ENCODE data around the gene KRTAP5-6.
"Not testable (repeated sequence)": the region's sequence is repeated elsewhere in the genome, so short reads cannot be mapped to it uniquely, and the experiment has no call there.

Gene KRTAP5-6

GRCh38 chr11:1683904-1684572, 13.0 kb upstream of the KRTAP5-6 start:
- DNase-seq = not testable (repeated sequence)

GRCh38 chr11:1684886-1685874, 11.8 kb upstream of the KRTAP5-6 start:
- DNase-seq = not testable (repeated sequence)

- DNase-seq = not testable (repeated sequence)
These were observed 10.8 kb upstream of the KRTAP5-6 start for GRCh38 chr11:1686220-1686619.

GRCh38 chr11:1688336-1688947, 8.6 kb upstream of the KRTAP5-6 start:
- not testable (repeated sequence) for DNase-seq

- DNase-seq = not testable (repeated sequence)
These were observed 7.5 kb upstream of the KRTAP5-6 start for GRCh38 chr11:1689250-1690166.

- no peak for DNase-seq
These were observed 6.6 kb upstream of the KRTAP5-6 start for GRCh38 chr11:1690167-1691025.

GRCh38 chr11:1691026-1691877, 5.7 kb upstream of the KRTAP5-6 start:
- no peak for DNase-seq

GRCh38 chr11:1691878-1692707, 4.9 kb upstream of the KRTAP5-6 start:
- no peak for DNase-seq

- no peak for DNase-seq
These were observed 4.2 kb upstream of the KRTAP5-6 start for GRCh38 chr11:1692708-1693326.

- DNase-seq = peak; percentile 94
These were observed 3.5 kb upstream of the KRTAP5-6 start for GRCh38 chr11:1693327-1694063.

GRCh38 chr11:1694064-1694845, 2.7 kb upstream of the KRTAP5-6 start:
- peak; percentile 96 for DNase-seq

- DNase-seq = no peak
These were observed 2.0 kb upstream of the KRTAP5-6 start for GRCh38 chr11:1694846-1695547.

GRCh38 chr11:1695548-1696108, 1.4 kb upstream of the KRTAP5-6 start:
- DNase-seq = no peak

- DNase-seq = no peak
These were observed 2.8 kb downstream of the KRTAP5-6 start for GRCh38 chr11:1699771-1700170.

GRCh38 chr11:1701091-1701807, 4.3 kb downstream of the KRTAP5-6 start:
- no peak for DNase-seq

- no peak for DNase-seq
These were observed 5.5 kb downstream of the KRTAP5-6 start for GRCh38 chr11:1702506-1702905.
